GM12874 (cell line): ENCODE data around the gene KRTAP5-8.
"Not testable (repeated sequence)": the region's sequence is repeated elsewhere in the genome, so short reads cannot be mapped to it uniquely, and the experiment has no call there.

Source experiments
- CTCF ChIP-seq: IDR thresholded peaks from 2 replicates; pipeline ENCODE4 v1.5.1; 2011; ENCODE audit warnings: low read depth, mild to moderate bottlenecking, control low read depth, low read length, moderate library complexity; ENCODE audit not compliant: insufficient read depth

Gene KRTAP5-8

DNA sequence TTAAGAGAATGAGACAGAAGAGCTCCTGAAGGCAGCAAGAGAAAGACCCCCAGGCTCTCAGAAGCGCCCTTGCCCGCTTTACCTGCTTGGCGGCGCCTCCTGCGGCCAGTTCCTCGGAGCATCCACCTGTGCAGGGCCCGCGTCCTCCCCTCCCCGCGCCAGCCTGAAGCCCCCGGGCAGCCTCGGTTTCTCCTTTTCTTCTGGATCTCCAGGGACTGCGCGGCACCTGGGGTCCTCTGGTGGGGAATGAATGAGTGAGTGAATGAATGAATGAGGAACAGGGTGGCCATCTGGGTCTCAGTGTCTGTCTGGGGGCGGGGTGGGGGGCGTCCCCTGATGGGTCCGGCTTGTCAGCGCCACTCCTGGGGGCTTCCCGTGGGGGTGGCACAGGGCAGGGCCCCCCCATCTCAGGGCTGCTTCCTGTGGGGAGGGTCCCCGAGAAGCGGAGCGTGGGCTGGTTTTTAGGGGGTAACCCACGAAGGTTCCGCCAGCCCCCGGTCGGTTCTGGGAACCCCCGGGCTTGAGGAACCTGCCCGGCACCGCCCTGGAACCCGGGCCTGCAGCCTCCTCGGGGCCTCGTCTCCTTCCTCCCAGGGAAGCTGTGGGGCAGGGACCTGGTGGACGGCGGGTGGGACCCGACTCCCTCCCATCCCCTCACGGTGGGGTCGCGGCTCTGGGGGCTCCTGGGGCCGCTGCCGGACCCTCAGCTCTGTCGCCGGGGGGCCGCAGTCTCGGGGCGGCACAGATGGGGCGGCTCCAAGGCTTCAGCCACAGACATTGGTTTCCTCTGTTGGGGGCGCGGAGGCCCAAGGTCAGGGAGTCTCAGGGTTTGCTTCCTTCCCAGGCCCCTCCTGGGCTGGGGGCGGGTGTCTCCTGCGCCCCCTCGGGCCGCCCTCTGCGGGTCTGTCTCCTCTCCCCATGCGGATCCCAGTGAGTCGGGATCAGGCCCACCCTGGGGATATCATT is 19.0 kb upstream of the KRTAP5-8 start:
- no peak for TF ChIP-seq CTCF

- no peak for TF ChIP-seq CTCF
Observed at GRCh38 chr11:71519546-71519945, 18.3 kb upstream of the KRTAP5-8 start.

GRCh38 chr11:71525188-71525937 is 12.5 kb upstream of the KRTAP5-8 start:
- no peak for TF ChIP-seq CTCF

DNA sequence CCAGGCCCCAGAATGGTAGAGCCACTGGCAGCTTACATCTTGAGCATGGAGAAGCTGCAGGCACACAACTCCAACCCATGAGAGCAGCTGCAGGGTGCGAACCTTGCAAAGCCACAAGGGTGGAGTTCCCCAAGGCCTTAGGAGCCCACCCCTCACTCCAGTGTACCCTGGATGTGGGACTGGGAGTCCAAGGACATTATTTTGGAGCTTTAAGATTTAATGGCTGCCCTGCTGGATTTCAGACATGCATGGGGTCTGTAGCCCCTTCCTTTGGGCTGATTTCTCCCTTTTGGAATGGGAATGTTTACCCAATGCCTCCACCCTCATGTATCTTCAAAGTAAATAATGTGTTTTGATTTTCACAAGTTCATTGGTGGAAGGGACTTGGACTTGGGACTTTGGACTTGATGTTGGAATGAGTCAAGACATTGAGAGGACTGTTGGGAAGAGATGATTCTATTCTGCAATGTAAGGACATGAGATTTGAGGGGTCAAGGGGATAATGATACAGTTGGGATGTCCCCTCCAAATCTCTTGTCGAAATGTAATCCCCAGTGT is 11.8 kb upstream of the KRTAP5-8 start:
- TF ChIP-seq CTCF: no peak

DNA sequence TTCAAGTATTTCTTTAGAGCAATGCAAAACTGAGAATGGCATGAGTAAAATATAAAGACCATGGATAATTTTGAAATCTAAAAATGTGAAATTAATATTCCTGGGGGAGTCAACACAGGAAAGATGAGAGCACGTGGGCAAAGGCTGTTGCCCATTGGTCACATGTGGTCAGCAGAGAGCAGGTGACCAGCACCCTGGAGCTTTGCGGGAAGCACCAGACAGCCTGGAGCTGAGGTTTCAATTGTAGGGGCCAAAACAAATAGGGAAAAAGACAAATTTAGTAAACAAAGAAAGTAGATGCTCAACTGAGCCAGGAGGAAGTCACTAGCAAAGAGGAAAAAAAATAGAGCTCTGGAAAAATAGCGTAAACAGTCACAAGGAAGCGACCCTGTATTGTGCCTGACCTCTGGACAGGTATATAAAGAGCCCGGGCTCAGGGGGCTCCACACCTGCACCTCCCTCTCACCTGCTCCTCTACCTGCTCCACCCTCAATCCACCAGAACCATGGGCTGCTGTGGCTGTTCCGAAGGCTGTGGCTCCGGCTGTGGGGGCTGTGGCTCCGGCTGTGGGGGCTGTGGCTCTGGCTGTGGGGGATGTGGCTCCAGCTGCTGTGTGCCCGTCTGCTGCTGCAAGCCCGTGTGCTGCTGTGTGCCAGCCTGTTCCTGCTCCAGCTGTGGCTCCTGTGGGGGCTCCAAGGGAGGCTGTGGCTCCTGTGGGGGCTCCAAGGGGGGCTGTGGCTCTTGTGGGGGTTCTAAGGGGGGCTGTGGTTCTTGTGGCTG is 10.8 kb upstream of the KRTAP5-8 start, which contains the start of gene KRTAP5-7:
Gene KRTAP5-7, plus strand, starts transcription at position 472 of the 780 bp plus-strand sequence. Its CDS starts 34 bp downstream, at position 506.
- not testable (repeated sequence) for TF ChIP-seq CTCF

DNA sequence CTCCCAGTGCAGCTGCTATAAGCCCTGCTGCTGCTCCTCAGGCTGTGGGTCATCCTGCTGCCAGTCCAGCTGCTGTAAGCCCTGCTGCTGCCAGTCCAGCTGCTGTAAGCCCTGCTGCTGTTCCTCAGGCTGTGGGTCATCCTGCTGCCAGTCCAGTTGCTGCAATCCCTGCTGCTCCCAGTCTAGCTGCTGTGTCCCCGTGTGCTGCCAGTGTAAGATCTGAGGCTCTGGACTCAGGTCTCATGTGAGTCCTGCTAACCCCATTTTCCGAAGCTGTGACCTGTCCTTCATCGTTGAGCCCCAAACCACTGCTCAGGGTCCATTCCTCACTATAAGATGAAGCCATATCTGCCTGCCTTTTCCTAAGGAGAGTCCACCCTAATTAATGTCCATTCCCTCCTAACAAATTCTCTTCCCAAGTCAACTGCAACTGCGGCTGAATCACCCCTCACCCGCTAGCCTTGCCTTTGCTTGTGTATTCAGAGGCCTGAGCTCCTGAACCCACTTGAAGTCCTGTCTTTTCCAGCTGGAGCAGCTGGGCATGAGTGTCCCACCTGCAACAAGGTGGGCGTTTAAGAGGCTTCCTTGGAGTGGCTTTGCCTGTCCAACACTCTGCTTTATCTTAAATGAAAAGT is 10.1 kb upstream of the KRTAP5-8 start:
- TF ChIP-seq CTCF: no peak
